K562 (cell line): ENCODE results near the gene RGS6.

Experiments
- JUND ChIP-seq, 2 experiments: IDR thresholded peaks; 2 replicates in 1 of 2; 3 replicates in 1 of 2; pipeline ENCODE4 v1.6.1; 2011; ENCODE audit warnings: borderline replicate concordance in 2 of 2, low read depth in 2 of 2, low read length in 2 of 2, improper control_type of control experiment in 1 of 2, missing biosample characterization in 1 of 2, missing genetic modification characterization in 1 of 2, missing genetic modification reagents in 1 of 2
- MAFK ChIP-seq: IDR thresholded peaks from 2 replicates; pipeline ENCODE4 v1.6.1; 2011; ENCODE audit warnings: low read length, improper control_type of control experiment
- NFE2L1 ChIP-seq: fragments of 450-650 bp; IDR thresholded peaks from 2 replicates; pipeline ENCODE4 v1.6.1; 2016; ENCODE audit warnings: missing genetic modification characterization, low read depth, mild to moderate bottlenecking, missing compliant biosample characterization, moderate library complexity, borderline replicate concordance
- ZNF316 ChIP-seq: fragments of 450-650 bp; IDR thresholded peaks from 2 replicates; pipeline ENCODE4 v1.6.1; 2016

- TF ChIP-seq NFE2L1 (tag) = no peak
- no peak for TF ChIP-seq ZNF316
- no peak for TF ChIP-seq JUND (IDR thresholded peaks at IDR 0.05; ENCODE audit: borderline replicate concordance, low read depth, low read length)
- TF ChIP-seq JUND (tag; IDR thresholded peaks at IDR 0.05; ENCODE audit: borderline replicate concordance, low read depth, low read length) = no peak
- no peak for TF ChIP-seq MAFK
Measured at GRCh38 chr14:72443256-72443655, 511.0 kb downstream of the RGS6 start.
